ENCODE data around the gene PTPN12. TPM values are rescaled to one million over a fixed set of nuclear protein-coding genes. Genes with fewer than 3 reads are reported as not detected.

Gene PTPN12
- total and polyA plus RNA-seq, 2 donors (not counting 1 experiment from before 2014, with no cell fraction given): 18.0 to 78.8 TPM

DNA sequence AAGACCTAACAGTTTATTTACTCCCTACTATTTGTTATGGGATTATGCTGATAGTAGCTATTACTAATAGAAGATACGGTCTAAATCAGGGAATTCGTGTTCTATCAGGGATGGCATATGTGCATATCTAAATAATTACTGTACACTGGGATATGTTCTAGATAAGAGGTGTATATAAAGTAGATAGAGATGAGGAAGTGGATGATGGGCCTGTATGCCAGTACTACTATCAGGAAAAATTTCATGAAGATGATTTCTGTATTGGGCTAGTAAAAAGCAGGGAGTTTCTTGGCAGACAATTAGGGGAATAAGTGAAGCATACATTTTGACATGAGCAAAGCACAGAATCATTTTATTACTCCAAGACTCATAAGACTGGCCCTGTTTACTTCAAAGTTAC lies 26.2 kb downstream of the PTPN12 start:
- ATAC-seq (ENCODE audit: low read depth): no peak
- no peak overlapping the region for H3K4me3 ChIP-seq (ENCODE audit: control extremely low read depth in 1 of 5, extremely low read depth in 1 of 5, insufficient read depth in 1 of 5, low read depth in 2 of 5, low read length in 4 of 5)
- H2AFZ ChIP-seq (ENCODE audit: insufficient read depth, low read depth, low read length, poor library complexity, severe bottlenecking): no peak overlapping the region
- no peaks in the 10 kb centered on the region for H3K9me3 ChIP-seq (ENCODE audit: control extremely low read depth in 1 of 3, control insufficient read depth in 2 of 3, insufficient read depth in 1 of 3, low read length in 2 of 3)
- H3K79me2 ChIP-seq (ENCODE audit: control insufficient read depth, insufficient read depth, low read length): peaks cover 57% of the 10 kb centered on the region
- no peak for DNase-seq
- no CpG with 5 or more reads among the region's 2 CpGs for WGBS (ENCODE audit: insufficient coverage)
- H3K36me3 ChIP-seq (replicated peaks in 1 of 2; ENCODE audit: control extremely low read depth in 1 of 2, control insufficient read depth in 1 of 2, extremely low read depth in 1 of 2, insufficient read depth in 2 of 2, low read length in 1 of 2): no peaks in the 10 kb centered on the region
- H3K27me3 ChIP-seq (replicated peaks in 1 of 4; ENCODE audit: control extremely low read depth in 1 of 4, control insufficient read depth in 3 of 4, insufficient read depth in 4 of 4, low read length in 3 of 4): no peaks in the 10 kb centered on the region
- no peaks in the 10 kb centered on the region for H3K9me3 Mint-ChIP-seq (ENCODE audit: insufficient read depth)
- CTCF ChIA-PET: no interaction called here
- H3K4me3 Mint-ChIP-seq: no peak overlapping the region
- peaks cover 39% of the 10 kb centered on the region for H3K4me1 Mint-ChIP-seq
- no peak overlapping the region for H3K27ac ChIP-seq (ENCODE audit: low read length in 2 of 2)
- no peaks in the 10 kb centered on the region for H3K27me3 Mint-ChIP-seq
- intact Hi-C loops (cut with micrococcal nuclease): no loop called here
- TF ChIP-seq, protein P1, sequence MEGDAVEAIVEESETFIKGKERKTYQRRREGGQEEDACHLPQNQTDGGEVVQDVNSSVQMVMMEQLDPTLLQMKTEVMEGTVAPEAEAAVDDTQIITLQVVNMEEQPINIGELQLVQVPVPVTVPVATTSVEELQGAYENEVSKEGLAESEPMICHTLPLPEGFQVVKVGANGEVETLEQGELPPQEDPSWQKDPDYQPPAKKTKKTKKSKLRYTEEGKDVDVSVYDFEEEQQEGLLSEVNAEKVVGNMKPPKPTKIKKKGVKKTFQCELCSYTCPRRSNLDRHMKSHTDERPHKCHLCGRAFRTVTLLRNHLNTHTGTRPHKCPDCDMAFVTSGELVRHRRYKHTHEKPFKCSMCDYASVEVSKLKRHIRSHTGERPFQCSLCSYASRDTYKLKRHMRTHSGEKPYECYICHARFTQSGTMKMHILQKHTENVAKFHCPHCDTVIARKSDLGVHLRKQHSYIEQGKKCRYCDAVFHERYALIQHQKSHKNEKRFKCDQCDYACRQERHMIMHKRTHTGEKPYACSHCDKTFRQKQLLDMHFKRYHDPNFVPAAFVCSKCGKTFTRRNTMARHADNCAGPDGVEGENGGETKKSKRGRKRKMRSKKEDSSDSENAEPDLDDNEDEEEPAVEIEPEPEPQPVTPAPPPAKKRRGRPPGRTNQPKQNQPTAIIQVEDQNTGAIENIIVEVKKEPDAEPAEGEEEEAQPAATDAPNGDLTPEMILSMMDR (IDR thresholded peaks at IDR 0.05): no peak
- no peak for TF ChIP-seq EZH2 (IDR thresholded peaks at IDR 0.05; ENCODE audit: borderline replicate concordance, insufficient read depth, low read depth, low read length, poor library complexity, severe bottlenecking)
- no peak overlapping the region for H3K4me2 ChIP-seq (replicated peaks; ENCODE audit: low read depth, low read length, poor library complexity, severe bottlenecking)
- peaks cover 10 to 13% of the 10 kb centered on the region in 2 donors for H3K4me1 ChIP-seq (ENCODE audit: control insufficient read depth in 2 of 2, insufficient read depth in 2 of 2, low read length in 2 of 2)
- no peak overlapping the region for H3K27ac Mint-ChIP-seq
- no peaks in the 10 kb centered on the region for H4K20me1 ChIP-seq (ENCODE audit: control insufficient read depth, insufficient read depth, low read length, poor library complexity, severe bottlenecking)
- POLR2A ChIA-PET: no interaction called here
- H3K9ac ChIP-seq (ENCODE audit: low read length): no peak overlapping the region

DNA sequence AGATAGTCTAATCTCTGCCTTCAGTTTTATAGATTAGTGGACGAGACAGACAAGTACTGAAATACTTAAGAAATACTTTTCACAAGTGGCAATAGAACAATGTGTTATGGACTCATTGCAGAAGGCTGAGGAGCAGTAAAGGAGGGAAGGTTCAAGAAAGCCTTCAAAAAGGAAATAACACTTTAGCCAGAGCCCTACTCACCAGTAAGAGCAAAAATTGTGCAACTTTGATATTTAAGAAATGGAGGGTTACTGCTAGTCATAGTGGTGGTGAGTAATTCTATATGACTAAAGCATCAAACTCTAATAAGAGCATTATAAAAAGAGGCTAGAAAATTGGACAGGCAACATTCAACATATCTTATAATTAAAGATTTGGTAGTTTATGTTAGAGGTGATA lies 28.8 kb downstream of the PTPN12 start:
- Histone ChIP-seq H3K4me2 (replicated peaks; ENCODE audit: low read depth, low read length, poor library complexity, severe bottlenecking) (no peak overlapping the region), H3K27me3 (replicated peaks in 1 of 4; ENCODE audit: control extremely low read depth in 1 of 4, control insufficient read depth in 3 of 4, insufficient read depth in 4 of 4, low read length in 3 of 4) (no peaks in the 10 kb centered on the region), H3K4me1 (ENCODE audit: control insufficient read depth in 2 of 2, insufficient read depth in 2 of 2, low read length in 2 of 2) (peaks cover 5 to 6% of the 10 kb centered on the region in 2 donors), H3K27ac (ENCODE audit: low read length in 2 of 2) (no peak overlapping the region), H4K20me1 (ENCODE audit: control insufficient read depth, insufficient read depth, low read length, poor library complexity, severe bottlenecking) (no peaks in the 10 kb centered on the region), H3K79me2 (ENCODE audit: control insufficient read depth, insufficient read depth, low read length) (peaks cover 51% of the 10 kb centered on the region), H3K9ac (ENCODE audit: low read length) (no peak overlapping the region), H3K36me3 (replicated peaks in 1 of 2; ENCODE audit: control extremely low read depth in 1 of 2, control insufficient read depth in 1 of 2, extremely low read depth in 1 of 2, insufficient read depth in 2 of 2, low read length in 1 of 2) (peaks cover 0 to 4% of the 10 kb centered on the region in 2 experiments), H3K9me3 (ENCODE audit: control extremely low read depth in 1 of 3, control insufficient read depth in 2 of 3, insufficient read depth in 1 of 3, low read length in 2 of 3) (no peaks in the 10 kb centered on the region), H2AFZ (ENCODE audit: insufficient read depth, low read depth, low read length, poor library complexity, severe bottlenecking) (no peak overlapping the region), H3K4me3 (ENCODE audit: control extremely low read depth in 1 of 5, extremely low read depth in 1 of 5, insufficient read depth in 1 of 5, low read depth in 2 of 5, low read length in 4 of 5) (no peak overlapping the region)
- ChIA-PET CTCF (no interaction called here), POLR2A (no interaction called here)
- intact Hi-C loops (cut with micrococcal nuclease): no loop called here
- no peak overlapping the region for H3K27ac Mint-ChIP-seq
- H3K9me3 Mint-ChIP-seq (ENCODE audit: insufficient read depth): no peaks in the 10 kb centered on the region
- peaks cover 30% of the 10 kb centered on the region for H3K4me1 Mint-ChIP-seq
- H3K4me3 Mint-ChIP-seq: no peak overlapping the region
- DNase-seq (no peak), ATAC-seq (ENCODE audit: low read depth) (no peak)
- TF ChIP-seq, protein P1 (IDR thresholded peaks at IDR 0.05): no peak
- TF ChIP-seq EZH2 (IDR thresholded peaks at IDR 0.05; ENCODE audit: borderline replicate concordance, insufficient read depth, low read depth, low read length, poor library complexity, severe bottlenecking): no peak
- no peaks in the 10 kb centered on the region for H3K27me3 Mint-ChIP-seq
- whole genome bisulfite sequencing (ENCODE audit: insufficient coverage): no CpG with 5 or more reads among the region's 1 CpG

All from B cell (primary cell).